Measurements from ENCODE around the gene ACSF2. TPM values are rescaled to one million over a fixed set of nuclear protein-coding genes. Genes with fewer than 3 reads are reported as not detected.

Gene ACSF2
- total and polyA plus RNA-seq, 2 of the 13 experiments (the other 11 are each of a cell fraction or from before 2014, with no cell fraction given) = 87.3 to 109 TPM

DNA sequence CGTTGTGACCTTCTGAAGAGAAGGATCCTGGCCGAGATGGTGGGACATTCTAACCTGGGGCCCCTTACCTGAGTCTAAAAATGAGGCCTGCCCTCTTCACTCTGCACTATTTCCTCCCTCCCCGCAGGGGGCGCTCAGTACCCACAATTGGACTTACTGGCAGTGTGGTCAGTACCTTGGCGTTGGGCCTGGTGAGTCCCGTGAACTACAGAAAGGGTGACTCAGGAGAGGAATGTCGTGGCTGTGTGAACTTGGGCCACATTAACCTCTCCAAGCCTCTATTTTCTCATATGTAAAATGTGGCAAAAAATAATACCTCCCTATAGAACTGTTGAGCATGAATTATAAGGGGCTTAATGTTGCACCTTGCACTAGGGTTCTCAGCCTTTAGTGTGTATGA lies 56.5 kb downstream of the ACSF2 start (continued):
- TF ChIP-seq ETV6 (CRISPR knock-in tag; conservative IDR thresholded peaks at IDR 0.05) = no peak
- TF ChIP-seq GLI4 (CRISPR knock-in tag; IDR thresholded peaks at IDR 0.05; ENCODE audit: borderline replicate concordance) = no peak
- TF ChIP-seq, protein P1, sequence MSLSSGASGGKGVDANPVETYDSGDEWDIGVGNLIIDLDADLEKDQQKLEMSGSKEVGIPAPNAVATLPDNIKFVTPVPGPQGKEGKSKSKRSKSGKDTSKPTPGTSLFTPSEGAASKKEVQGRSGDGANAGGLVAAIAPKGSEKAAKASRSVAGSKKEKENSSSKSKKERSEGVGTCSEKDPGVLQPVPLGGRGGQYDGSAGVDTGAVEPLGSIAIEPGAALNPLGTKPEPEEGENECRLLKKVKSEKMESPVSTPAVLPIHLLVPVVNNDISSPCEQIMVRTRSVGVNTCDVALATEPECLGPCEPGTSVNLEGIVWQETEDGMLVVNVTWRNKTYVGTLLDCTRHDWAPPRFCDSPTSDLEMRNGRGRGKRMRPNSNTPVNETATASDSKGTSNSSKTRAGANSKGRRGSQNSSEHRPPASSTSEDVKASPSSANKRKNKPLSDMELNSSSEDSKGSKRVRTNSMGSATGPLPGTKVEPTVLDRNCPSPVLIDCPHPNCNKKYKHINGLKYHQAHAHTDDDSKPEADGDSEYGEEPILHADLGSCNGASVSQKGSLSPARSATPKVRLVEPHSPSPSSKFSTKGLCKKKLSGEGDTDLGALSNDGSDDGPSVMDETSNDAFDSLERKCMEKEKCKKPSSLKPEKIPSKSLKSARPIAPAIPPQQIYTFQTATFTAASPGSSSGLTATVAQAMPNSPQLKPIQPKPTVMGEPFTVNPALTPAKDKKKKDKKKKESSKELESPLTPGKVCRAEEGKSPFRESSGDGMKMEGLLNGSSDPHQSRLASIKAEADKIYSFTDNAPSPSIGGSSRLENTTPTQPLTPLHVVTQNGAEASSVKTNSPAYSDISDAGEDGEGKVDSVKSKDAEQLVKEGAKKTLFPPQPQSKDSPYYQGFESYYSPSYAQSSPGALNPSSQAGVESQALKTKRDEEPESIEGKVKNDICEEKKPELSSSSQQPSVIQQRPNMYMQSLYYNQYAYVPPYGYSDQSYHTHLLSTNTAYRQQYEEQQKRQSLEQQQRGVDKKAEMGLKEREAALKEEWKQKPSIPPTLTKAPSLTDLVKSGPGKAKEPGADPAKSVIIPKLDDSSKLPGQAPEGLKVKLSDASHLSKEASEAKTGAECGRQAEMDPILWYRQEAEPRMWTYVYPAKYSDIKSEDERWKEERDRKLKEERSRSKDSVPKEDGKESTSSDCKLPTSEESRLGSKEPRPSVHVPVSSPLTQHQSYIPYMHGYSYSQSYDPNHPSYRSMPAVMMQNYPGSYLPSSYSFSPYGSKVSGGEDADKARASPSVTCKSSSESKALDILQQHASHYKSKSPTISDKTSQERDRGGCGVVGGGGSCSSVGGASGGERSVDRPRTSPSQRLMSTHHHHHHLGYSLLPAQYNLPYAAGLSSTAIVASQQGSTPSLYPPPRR (CRISPR knock-in tag; IDR thresholded peaks at IDR 0.05; ENCODE audit: borderline replicate concordance) = no peak
- peak; percentile 98 for TF ChIP-seq RAD21 (CRISPR knock-in tag; IDR thresholded peaks at IDR 0.05)
- TF ChIP-seq EEA1 (CRISPR knock-in tag; IDR thresholded peaks at IDR 0.05; ENCODE audit: borderline replicate concordance) = no peak
- no peak for TF ChIP-seq ZNF841 (CRISPR knock-in tag; IDR thresholded peaks at IDR 0.05; ENCODE audit: borderline replicate concordance)
- TF ChIP-seq ZNF207 (IDR thresholded peaks at IDR 0.05; ENCODE audit: borderline replicate concordance) = no peak
- no peak for TF ChIP-seq BRD4 (CRISPR knock-in tag; IDR thresholded peaks at IDR 0.05)
- peak in 1 of 2 experiments; percentile 80; a peak in 1 of 4 replicates for TF ChIP-seq KLF16 (CRISPR knock-in tag; IDR thresholded peaks at IDR 0.05)
- TF ChIP-seq ELF3 (CRISPR knock-in tag; IDR thresholded peaks at IDR 0.05) = peak; percentile 75
- TF ChIP-seq, protein P2, sequence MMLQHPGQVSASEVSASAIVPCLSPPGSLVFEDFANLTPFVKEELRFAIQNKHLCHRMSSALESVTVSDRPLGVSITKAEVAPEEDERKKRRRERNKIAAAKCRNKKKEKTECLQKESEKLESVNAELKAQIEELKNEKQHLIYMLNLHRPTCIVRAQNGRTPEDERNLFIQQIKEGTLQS (CRISPR knock-in tag; IDR thresholded peaks at IDR 0.05) = no peak
- TF ChIP-seq KAT2B (IDR thresholded peaks at IDR 0.05; ENCODE audit: borderline replicate concordance, low read depth, low read length) = no peak
- no peak for TF ChIP-seq ARHGAP35 (CRISPR knock-in tag; IDR thresholded peaks at IDR 0.05; ENCODE audit: borderline replicate concordance)
- TF ChIP-seq, protein P3, sequence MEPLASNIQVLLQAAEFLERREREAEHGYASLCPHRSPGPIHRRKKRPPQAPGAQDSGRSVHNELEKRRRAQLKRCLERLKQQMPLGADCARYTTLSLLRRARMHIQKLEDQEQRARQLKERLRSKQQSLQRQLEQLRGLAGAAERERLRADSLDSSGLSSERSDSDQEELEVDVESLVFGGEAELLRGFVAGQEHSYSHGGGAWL (CRISPR knock-in tag; IDR thresholded peaks at IDR 0.05) = no peak
- TF ChIP-seq, protein P4, sequence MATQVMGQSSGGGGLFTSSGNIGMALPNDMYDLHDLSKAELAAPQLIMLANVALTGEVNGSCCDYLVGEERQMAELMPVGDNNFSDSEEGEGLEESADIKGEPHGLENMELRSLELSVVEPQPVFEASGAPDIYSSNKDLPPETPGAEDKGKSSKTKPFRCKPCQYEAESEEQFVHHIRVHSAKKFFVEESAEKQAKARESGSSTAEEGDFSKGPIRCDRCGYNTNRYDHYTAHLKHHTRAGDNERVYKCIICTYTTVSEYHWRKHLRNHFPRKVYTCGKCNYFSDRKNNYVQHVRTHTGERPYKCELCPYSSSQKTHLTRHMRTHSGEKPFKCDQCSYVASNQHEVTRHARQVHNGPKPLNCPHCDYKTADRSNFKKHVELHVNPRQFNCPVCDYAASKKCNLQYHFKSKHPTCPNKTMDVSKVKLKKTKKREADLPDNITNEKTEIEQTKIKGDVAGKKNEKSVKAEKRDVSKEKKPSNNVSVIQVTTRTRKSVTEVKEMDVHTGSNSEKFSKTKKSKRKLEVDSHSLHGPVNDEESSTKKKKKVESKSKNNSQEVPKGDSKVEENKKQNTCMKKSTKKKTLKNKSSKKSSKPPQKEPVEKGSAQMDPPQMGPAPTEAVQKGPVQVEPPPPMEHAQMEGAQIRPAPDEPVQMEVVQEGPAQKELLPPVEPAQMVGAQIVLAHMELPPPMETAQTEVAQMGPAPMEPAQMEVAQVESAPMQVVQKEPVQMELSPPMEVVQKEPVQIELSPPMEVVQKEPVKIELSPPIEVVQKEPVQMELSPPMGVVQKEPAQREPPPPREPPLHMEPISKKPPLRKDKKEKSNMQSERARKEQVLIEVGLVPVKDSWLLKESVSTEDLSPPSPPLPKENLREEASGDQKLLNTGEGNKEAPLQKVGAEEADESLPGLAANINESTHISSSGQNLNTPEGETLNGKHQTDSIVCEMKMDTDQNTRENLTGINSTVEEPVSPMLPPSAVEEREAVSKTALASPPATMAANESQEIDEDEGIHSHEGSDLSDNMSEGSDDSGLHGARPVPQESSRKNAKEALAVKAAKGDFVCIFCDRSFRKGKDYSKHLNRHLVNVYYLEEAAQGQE (IDR thresholded peaks at IDR 0.05; ENCODE audit: borderline replicate concordance in 1 of 2, low read depth in 1 of 2, low read length in 2 of 2) = no peak
- no peak for TF ChIP-seq SMAD1 (CRISPR knock-in tag; IDR thresholded peaks at IDR 0.05; ENCODE audit: borderline replicate concordance, low read depth)
- TF ChIP-seq FOXC1 (CRISPR knock-in tag; IDR thresholded peaks at IDR 0.05; ENCODE audit: borderline replicate concordance) = no peak
- TF ChIP-seq, protein P5, sequence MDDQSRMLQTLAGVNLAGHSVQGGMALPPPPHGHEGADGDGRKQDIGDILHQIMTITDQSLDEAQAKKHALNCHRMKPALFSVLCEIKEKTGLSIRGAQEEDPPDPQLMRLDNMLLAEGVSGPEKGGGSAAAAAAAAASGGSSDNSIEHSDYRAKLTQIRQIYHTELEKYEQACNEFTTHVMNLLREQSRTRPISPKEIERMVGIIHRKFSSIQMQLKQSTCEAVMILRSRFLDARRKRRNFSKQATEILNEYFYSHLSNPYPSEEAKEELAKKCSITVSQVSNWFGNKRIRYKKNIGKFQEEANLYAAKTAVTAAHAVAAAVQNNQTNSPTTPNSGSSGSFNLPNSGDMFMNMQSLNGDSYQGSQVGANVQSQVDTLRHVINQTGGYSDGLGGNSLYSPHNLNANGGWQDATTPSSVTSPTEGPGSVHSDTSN (CRISPR knock-in tag; IDR thresholded peaks at IDR 0.05; ENCODE audit: borderline replicate concordance) = no peak

Measured in HepG2 (cell line).